ENCODE measurements around the gene SLC9A8.
"Not testable (repeated sequence)": the region's sequence is repeated elsewhere in the genome, so short reads cannot be mapped to it uniquely, and the experiment has no call there.

Gene SLC9A8

DNA sequence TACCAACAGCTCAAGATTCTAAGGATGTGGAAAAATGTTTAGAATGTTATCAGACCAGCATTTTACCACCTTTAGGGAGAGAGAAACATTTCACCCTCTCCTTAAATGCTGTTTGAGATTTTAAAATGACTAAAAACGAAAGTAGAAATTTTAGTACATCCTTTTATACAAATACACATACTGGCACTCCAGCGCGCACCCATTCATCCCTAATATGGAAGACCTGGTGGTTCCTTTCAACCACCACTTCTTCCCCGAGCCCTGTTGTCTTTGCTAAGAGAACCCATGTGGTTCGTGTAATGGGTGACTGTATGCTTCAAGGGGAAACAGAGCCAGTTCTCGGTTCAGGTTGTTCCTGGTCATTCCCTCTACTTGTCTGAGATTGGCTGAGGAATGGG is 81.4 kb downstream of the SLC9A8 start:
- Mint-ChIP-seq H3K36me3 (peaks cover 3% of the 10 kb centered on the region), H3K9me3 (no peaks in the 10 kb centered on the region), H3K27ac (peak overlapping the region; percentile 65), H3K4me1 (peaks cover 22% of the 10 kb centered on the region), H3K4me3 (peak overlapping the region; percentile 41), H3K27me3 (no peaks in the 10 kb centered on the region)
- ATAC-seq: peak; percentile 74

DNA sequence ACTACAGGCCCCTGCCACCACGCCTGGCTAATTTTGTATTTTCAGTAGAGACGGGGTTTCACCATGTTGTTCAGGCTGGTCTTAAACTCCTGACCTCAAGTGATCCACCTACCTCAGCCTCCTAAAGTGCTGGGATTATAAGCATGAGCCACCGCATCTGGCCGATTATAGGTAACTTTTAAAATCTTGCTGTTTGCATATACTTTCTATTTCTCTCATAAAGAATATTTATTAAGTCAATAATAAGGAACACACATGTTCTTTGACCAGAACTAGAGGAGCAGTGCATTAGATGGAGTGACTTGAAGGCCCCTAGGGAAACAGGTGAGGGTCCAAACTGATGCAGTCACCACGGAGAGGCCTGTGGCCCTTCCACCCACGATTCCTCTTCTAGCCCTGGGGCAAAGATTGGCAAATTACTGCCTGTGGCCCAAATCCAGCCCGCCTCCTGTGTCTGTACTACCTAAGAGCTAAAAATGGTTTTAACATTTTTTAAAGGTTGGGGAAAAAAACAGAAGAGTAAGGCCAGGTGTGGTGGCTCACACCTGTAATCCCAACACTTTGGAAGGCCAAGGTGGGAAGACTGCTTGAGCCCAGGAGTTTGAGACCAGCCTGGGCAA is 83.0 kb downstream of the SLC9A8 start:
- not testable (repeated sequence) for H3K27me3 Mint-ChIP-seq, H3K9me3 Mint-ChIP-seq, ATAC-seq, H3K4me3 Mint-ChIP-seq, H3K27ac Mint-ChIP-seq, H3K36me3 Mint-ChIP-seq
- peaks cover 22% of the 10 kb centered on the region for H3K4me1 Mint-ChIP-seq

GRCh38 chr20:49896204-49896603 is 83.6 kb downstream of the SLC9A8 start:
- Mint-ChIP-seq H3K4me3 (no peak overlapping the region), H3K9me3 (no peaks in the 10 kb centered on the region), H3K36me3 (no peaks in the 10 kb centered on the region), H3K4me1 (peaks cover 22% of the 10 kb centered on the region), H3K27ac (no peak overlapping the region), H3K27me3 (no peaks in the 10 kb centered on the region)
- ATAC-seq: no peak

- Mint-ChIP-seq H3K27ac (no peak overlapping the region), H3K27me3 (no peaks in the 10 kb centered on the region), H3K4me1 (no peaks in the 10 kb centered on the region), H3K36me3 (peaks cover 14% of the 10 kb centered on the region), H3K4me3 (no peak overlapping the region), H3K9me3 (no peaks in the 10 kb centered on the region)
- no peak for ATAC-seq
Measured at GRCh38 chr20:49899541-49900383, 87.1 kb downstream of the SLC9A8 start.

DNA sequence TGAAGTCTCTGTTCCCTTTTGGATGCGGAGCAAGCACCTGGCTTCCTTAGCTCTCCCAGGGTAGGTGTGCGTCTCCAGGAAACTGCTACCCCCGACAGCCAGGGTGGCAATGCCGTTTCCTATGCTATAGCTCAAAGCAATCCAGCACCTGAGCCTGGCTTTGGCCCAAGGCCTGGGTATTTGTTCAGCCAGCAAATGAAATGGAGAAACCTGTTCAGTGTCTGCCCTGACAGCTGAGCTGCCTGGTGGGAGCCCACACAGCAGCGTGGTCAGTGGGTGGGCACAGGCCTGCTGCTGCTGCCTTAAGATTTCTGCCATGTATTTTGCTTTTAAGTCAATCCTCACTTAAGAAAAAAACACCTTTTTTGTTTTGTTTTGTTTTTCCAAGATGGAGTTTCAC is 89.0 kb downstream of the SLC9A8 start:
- H3K4me1 Mint-ChIP-seq: no peaks in the 10 kb centered on the region
- peaks cover 32% of the 10 kb centered on the region for H3K36me3 Mint-ChIP-seq
- ATAC-seq: no peak
- no peaks in the 10 kb centered on the region for H3K27me3 Mint-ChIP-seq
- H3K9me3 Mint-ChIP-seq: no peaks in the 10 kb centered on the region
- H3K27ac Mint-ChIP-seq: no peak overlapping the region
- H3K4me3 Mint-ChIP-seq: no peak overlapping the region

DNA sequence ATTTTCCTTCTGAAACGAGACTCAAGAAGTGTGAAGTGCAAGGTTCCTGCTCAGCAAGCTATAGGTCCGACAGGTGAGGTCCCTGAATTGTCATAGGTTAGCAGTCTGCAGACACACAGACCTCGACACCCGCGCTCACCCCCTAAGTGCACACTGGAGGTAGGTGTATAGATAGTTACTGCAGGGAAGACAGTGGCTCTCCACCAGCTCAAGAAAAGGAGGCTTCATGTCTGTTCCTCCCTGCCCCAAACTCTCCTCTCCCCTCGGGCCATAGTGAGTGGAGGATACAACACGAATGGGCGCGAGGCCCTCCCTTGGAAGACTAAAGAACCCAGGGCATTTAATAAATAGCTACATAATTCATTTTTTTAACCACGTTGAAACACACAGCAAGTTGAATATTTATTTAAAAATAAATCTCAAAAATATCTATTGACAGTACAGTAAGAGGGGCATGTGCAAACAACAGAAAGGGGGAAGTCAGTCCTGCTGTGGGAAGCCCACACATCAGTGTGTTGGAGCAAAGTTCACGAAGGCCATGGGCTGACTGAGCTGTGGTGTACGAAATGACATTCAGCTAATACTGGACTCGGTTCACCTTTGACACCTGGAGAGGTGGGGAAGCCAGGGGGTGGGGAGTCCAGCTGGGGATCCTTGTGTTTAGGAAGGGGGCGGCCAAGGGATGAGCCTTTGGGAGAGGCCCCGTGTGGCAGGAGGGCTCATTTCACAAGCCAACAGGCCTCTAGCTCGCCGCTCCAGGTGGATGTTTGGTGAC is 92.0 kb downstream of the SLC9A8 start:
- H3K4me3 Mint-ChIP-seq: no peak overlapping the region
- no peaks in the 10 kb centered on the region for H3K9me3 Mint-ChIP-seq
- no peaks in the 10 kb centered on the region for H3K4me1 Mint-ChIP-seq
- no peak overlapping the region for H3K27ac Mint-ChIP-seq
- H3K27me3 Mint-ChIP-seq: no peaks in the 10 kb centered on the region
- no peak for ATAC-seq
- peaks cover 52% of the 10 kb centered on the region for H3K36me3 Mint-ChIP-seq

DNA sequence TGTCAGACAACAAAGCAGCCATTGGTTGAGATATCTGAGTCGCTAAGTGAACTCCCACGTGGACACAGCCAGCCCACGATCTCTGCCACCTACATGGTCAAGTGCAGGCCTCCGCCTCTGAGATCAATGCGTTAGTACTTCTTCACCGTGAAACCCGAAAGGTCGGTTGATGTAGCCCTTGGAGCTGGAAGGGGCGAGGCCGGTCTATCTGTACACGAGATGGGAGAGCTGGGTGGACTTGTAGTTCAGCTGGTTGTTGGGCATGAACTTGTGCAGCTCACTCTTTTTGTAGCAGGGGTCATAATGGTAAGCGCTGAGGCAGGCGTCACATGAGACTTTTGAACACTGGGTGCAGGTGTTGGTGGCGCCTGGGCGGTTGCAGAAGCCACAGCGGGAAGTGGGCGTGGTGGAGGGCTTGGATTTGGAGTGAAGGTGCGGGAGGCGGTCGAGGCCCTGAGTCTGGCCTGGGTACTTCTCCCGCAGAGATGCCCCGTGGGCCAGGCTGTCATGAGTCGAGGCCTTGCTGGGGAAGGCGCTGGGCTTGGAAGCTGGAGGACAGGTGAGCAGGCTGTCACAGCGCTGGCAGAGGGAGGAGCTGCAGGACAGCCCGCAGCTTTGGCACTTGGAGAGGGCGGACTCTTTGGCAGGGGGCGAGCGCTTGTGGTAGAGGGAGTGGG is 92.9 kb downstream of the SLC9A8 start:
- no peak for ATAC-seq
- Mint-ChIP-seq H3K36me3 (peaks cover 59% of the 10 kb centered on the region), H3K27me3 (no peaks in the 10 kb centered on the region), H3K4me3 (no peak overlapping the region), H3K9me3 (no peaks in the 10 kb centered on the region), H3K4me1 (peaks cover 5% of the 10 kb centered on the region), H3K27ac (no peak overlapping the region)

DNA sequence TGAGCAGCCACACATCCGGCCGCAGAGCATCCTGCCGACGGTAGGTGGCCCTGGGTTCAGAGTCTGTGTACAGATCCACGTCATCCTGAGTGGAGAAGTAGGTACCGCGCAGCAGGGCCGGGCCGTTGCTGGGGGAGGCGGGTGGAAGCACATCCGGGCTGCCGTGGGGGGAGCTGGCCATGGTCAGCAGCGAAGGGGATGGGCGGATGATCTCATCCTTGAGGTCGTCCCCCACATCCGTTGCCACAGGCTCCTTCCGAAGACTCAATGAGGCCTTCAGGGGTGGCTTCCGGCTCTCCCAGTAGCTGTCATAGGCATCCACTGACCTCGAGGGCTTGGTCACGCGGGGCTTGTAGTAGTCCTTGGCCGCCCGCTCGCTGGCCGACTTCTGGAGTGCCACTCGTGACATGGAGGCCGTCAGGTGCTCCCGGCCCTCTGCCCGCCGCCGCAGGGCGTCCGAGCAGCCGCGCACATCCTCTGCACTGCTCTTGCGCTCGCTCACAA is 93.5 kb downstream of the SLC9A8 start:
- Mint-ChIP-seq H3K27ac (no peak overlapping the region), H3K27me3 (no peaks in the 10 kb centered on the region), H3K4me3 (no peak overlapping the region), H3K4me1 (peaks cover 11% of the 10 kb centered on the region), H3K36me3 (peaks cover 59% of the 10 kb centered on the region), H3K9me3 (no peaks in the 10 kb centered on the region)
- peak; percentile 43 for ATAC-seq

DNA sequence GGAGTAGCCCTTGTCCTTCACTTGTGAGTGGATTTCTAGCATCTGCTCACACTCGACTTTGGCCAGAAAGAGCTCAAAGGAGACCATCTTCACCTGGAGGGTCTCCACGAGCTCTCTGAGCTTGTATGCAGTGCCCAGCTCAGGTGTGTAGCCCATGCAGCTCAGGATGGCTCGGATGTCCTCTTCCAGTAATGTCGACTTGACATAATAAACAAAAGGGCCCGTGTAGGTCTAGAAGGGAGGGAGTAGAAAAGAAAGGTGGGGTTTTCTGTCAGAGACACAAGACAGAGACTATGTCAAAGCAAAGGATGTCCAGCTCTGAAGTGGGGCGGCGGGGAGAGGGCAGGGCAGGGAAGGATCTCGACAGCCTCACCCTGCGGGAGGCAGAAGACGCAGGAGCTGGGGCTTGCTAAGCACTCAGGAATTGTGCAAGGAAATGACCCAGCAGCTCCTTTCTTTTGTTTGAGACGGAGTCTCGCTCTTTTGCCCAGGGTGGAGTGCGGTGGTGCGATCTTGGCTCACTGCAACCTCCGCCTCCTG is 94.1 kb downstream of the SLC9A8 start:
- Mint-ChIP-seq H3K4me3 (no peak overlapping the region), H3K27me3 (no peaks in the 10 kb centered on the region), H3K36me3 (peaks cover 59% of the 10 kb centered on the region), H3K27ac (no peak overlapping the region), H3K9me3 (no peaks in the 10 kb centered on the region), H3K4me1 (peaks cover 13% of the 10 kb centered on the region)
- no peak for ATAC-seq

- H3K4me3 Mint-ChIP-seq: no peak overlapping the region
- H3K36me3 Mint-ChIP-seq: peaks cover 59% of the 10 kb centered on the region
- peaks cover 16% of the 10 kb centered on the region for H3K4me1 Mint-ChIP-seq
- no peaks in the 10 kb centered on the region for H3K9me3 Mint-ChIP-seq
- no peak overlapping the region for H3K27ac Mint-ChIP-seq
- ATAC-seq: no peak
- H3K27me3 Mint-ChIP-seq: no peaks in the 10 kb centered on the region
Measured at GRCh38 chr20:49907405-49908257, 95.0 kb downstream of the SLC9A8 start.

DNA sequence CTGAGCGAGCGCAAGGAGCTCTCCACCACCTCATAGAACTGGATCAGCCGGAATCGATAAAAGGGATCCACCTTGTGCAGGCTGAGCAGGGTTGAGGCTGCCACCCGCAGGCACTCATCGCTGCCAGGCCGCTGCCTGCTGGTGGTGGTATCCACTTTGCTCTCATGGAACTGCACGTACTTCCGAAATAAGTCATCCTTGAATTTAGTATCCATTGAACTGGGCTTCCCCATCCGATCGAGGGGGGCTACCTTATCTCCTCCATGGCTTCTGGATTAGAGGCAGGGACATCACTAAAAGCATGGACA is 95.6 kb downstream of the SLC9A8 start:
- peaks cover 22% of the 10 kb centered on the region for H3K4me1 Mint-ChIP-seq
- ATAC-seq: no peak

DNA sequence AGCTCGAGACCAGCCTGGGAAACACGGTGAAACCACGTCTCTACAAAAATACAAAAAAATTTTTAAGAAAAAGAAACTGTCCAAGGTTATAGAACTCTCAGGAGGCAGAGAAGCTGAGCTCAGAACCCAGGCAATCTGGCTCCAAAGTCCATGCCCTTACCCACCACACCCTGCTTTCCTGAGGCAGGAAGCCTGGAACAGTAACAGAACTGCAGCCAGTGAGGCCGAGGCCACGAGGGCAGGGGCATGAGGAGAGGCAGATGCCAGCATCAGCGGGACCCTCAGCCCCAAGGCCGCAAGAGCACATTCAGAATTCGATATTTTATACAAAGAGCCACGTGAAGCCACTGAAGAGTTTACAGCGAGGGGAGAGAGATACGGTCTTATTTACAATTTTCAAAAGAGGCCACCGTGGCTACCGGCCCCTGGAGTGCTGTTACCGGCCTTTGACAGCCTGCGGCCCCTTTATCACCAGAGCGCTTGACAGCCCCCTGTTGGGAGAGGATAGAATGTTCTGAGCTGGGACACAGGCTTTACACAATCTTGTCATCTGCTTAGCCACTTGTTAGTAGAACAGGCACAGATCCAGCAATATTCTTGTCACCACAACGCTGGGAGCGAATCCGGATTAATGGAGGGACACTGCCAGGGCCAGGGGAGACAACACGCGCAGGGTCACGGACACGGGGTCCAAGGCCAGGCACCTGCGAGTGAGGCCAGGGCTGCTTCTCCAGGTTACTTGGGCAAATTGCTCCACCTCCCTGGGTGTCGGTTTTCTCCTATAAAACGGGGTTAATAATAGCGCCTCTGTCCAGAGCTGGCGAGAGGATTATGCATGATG is 97.1 kb downstream of the SLC9A8 start:
- Mint-ChIP-seq H3K27ac (no peak overlapping the region), H3K27me3 (no peaks in the 10 kb centered on the region), H3K4me1 (peaks cover 37% of the 10 kb centered on the region), H3K4me3 (no peak overlapping the region), H3K36me3 (peaks cover 46% of the 10 kb centered on the region), H3K9me3 (no peaks in the 10 kb centered on the region)
- no peak for ATAC-seq

More for the DNA sequence above, 95.6 kb downstream of the SLC9A8 start:
- H3K36me3 Mint-ChIP-seq: peaks cover 59% of the 10 kb centered on the region
- no peak overlapping the region for H3K27ac Mint-ChIP-seq
- H3K4me3 Mint-ChIP-seq: no peak overlapping the region
- H3K27me3 Mint-ChIP-seq: no peaks in the 10 kb centered on the region
- H3K9me3 Mint-ChIP-seq: no peaks in the 10 kb centered on the region

DNA sequence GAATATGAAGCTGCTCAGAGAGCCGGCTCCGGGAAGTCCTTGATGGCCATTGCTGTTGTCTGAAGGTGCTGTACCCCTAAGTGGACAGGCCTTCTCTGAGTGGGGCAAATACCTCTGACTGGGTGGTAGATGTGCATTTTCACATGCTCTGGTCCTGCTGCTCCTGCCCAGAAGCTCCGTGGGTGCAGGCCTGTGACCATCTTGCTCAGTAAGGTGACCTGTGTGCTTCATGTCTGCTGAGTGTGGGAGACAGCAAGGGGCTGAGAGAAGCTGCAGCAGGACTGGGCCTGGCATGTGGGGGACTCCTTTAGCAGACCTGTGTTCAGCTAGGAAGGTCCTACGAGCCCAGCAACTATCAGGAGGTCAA is 97.7 kb downstream of the SLC9A8 start:
- Mint-ChIP-seq H3K36me3 (peaks cover 40% of the 10 kb centered on the region), H3K27me3 (no peaks in the 10 kb centered on the region), H3K9me3 (no peaks in the 10 kb centered on the region), H3K4me3 (no peak overlapping the region), H3K4me1 (peaks cover 40% of the 10 kb centered on the region), H3K27ac (no peak overlapping the region)
- ATAC-seq: no peak
